Mesodermal cell (in vitro differentiated cells): Measurements from ENCODE around the gene RUFY2. TPM values are rescaled to one million over a fixed set of nuclear protein-coding genes. Genes with fewer than 3 reads are reported as not detected.
A peak's percentile ranks its signal among the peaks of the same experiment; 100 is the strongest.
"Not testable (repeated sequence)": the region's sequence is repeated elsewhere in the genome, so short reads cannot be mapped to it uniquely, and the experiment has no call there.

Source experiments
- H3K27ac ChIP-seq: 2 replicates; pipeline ENCODE4 v1.7.0; 2013; ENCODE audit warnings: mild to moderate bottlenecking, low read depth, low read length, moderate library complexity; ENCODE audit not compliant: severe bottlenecking
- H3K36me3 ChIP-seq: 2 replicates; pipeline ENCODE4 v1.7.1; 2013; ENCODE audit warnings: mild to moderate bottlenecking, low read length, moderate library complexity; ENCODE audit not compliant: control insufficient read depth, insufficient read depth
- H3K4me1 ChIP-seq: one replicate; pipeline ENCODE4 v1.7.1; 2013; ENCODE audit warnings: mild to moderate bottlenecking, low read length; ENCODE audit not compliant: insufficient read depth, control insufficient read depth, poor library complexity, severe bottlenecking
- H3K4me3 ChIP-seq: 2 replicates; pipeline ENCODE4 v1.7.0; 2013; ENCODE audit warnings: low read length, control low read depth, mild to moderate bottlenecking; ENCODE audit not compliant: insufficient read depth, poor library complexity, severe bottlenecking; ENCODE audit errors: extremely low read depth
- H3K9me3 ChIP-seq: 2 replicates; pipeline ENCODE4 v1.7.1; 2013; ENCODE audit warnings: mild to moderate bottlenecking, low read length, moderate library complexity; ENCODE audit not compliant: control insufficient read depth
- WGBS, 2 experiments: methylation state at CpG; one replicate each; pipeline ENCODE4 v1.1.5; 2013; ENCODE audit warnings: missing lambda C conversion rate in 2 of 2; ENCODE audit not compliant: insufficient coverage in 2 of 2; 5-methylcytosine and 5-hydroxymethylcytosine counted together
- polyA plus RNA-seq, 2 experiments: library from polyadenylated mRNA; stranded (reverse); fragments of 50-300 nt; gene quantifications; one replicate each; pipeline ENCODE4 v1.2.3, GENCODE V29; 2013

Gene RUFY2, protein sequence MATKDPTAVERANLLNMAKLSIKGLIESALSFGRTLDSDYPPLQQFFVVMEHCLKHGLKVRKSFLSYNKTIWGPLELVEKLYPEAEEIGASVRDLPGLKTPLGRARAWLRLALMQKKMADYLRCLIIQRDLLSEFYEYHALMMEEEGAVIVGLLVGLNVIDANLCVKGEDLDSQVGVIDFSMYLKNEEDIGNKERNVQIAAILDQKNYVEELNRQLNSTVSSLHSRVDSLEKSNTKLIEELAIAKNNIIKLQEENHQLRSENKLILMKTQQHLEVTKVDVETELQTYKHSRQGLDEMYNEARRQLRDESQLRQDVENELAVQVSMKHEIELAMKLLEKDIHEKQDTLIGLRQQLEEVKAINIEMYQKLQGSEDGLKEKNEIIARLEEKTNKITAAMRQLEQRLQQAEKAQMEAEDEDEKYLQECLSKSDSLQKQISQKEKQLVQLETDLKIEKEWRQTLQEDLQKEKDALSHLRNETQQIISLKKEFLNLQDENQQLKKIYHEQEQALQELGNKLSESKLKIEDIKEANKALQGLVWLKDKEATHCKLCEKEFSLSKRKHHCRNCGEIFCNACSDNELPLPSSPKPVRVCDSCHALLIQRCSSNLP
- 14.0 TPM for polyA plus RNA-seq (2013, experiment 1 of 2)
- 15.7 TPM for polyA plus RNA-seq (2013, experiment 2 of 2)

DNA sequence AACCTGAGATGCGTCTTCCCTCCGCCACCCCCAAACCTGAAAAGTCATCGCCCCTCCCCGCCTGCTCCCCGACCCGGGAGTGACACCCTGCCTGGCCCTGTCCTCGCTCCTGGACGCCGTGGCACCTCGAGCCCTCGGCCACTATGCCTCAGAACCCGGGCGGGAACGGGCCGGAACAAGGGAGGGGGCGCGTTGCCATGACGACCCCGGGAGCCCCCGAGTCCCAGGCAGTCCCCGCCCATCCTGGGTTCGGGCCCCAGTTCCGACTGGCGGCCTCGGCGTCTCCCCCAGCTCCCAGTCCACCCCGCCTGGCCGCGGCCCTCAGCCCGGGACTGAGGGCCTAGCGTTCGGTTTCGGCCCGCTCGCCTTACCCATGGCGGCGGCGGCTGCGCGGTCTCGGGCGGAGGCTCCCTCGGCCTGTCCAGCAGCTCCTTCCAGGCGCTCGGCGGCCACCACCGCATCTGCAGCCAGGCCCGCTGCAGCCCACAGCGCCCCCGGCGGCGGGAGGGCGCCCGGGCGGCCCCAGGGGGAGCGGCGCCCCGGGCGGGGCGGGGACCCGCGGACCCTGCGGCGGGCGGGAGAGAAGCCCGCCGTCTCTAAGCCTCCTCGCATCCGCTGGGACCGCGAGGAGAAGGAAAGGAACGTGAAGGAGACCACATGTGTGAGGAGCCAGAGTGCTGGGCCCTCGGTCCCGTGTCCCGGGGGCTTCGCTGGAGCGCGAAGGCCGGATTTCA is at the start of gene RUFY2:
RUFY2 (minus strand) TSS at position 463 of the 734 bp plus-strand sequence; CDS start at position 375, 88 bp downstream.
- Histone ChIP-seq H3K9me3 (no peaks in the 10 kb centered on the region), H3K4me3 (peak within 1 kb of the TSS; percentile 99), H3K36me3 (peaks cover 6% of the 10 kb centered on the region), H3K4me1 (no peaks in the 10 kb centered on the region), H3K27ac (peak within 1 kb of the TSS; percentile 94)
- 0% methylated on average over 55 to 58 of the region's 79 CpGs for WGBS, 2 experiments

DNA sequence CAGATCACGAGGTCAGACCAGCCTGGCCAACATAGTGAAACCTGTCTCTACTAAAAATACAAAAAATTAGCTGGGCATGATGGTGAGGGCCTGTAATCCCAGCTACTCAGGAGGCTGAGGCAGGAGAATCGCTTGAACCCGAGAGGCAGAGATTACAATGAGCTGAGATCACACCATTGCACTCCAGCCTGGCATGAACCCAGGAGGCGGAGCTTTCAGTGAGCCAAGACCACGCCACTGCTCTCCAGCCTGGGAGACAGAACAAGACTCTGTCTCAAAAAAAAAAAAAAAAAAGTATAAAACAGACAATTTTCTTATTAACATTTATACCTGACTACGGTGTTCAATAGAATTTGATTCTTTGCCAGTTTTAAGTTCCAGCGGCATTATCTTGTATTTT is 42.6 kb upstream of the RUFY2 start:
- H3K4me3 ChIP-seq, H3K4me1 ChIP-seq, H3K27ac ChIP-seq, H3K9me3 ChIP-seq: not testable (repeated sequence)
- H3K36me3 ChIP-seq: peaks cover 42% of the 10 kb centered on the region
- WGBS, 2 experiments: 91 to 94% methylated on average over 3 to 6 of the region's 7 CpGs

DNA sequence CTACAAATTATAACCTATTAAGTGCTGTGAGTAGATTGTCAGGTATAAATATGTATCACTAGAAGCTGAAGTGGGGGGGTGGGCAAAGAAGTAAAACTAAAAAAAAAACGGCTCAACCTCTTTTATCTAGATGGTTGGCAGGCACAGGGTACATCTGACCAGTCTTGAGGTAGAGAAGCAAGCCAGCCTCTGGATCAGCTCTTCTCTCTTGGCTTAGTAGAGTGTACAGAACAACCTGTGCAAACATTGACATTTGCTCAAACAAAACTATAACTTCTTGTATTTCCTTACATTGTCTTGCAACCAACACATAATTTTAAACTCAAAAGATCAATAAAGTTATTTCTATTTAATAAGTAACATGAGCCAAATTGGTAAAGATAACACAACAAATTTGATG is 39.1 kb upstream of the RUFY2 start:
- no peak overlapping the region for H3K4me3 ChIP-seq
- WGBS, 2 experiments: 100% methylated on average over 1 of the region's 1 CpG
- H3K4me1 ChIP-seq: no peaks in the 10 kb centered on the region
- no peak overlapping the region for H3K27ac ChIP-seq
- H3K9me3 ChIP-seq: no peaks in the 10 kb centered on the region
- peaks cover 47% of the 10 kb centered on the region for H3K36me3 ChIP-seq

DNA sequence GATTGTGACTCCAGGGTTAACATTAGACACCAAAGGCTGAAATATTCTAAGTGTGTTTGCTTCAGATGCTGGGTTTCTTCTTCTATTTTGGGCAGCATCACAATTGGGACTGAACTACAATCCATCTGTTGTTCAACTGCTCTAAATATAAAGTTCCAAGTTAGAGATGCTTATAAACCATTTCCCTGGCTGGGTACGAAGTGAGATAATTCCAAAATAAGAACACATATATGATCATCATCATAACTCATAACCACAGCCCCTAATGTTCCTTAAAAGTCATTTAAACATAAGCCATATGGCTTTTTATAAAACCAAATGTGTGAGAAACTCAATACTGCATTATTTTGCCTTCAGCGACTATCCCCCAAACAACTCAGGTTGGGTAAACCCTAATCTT is 35.9 kb upstream of the RUFY2 start:
- no peak overlapping the region for H3K4me3 ChIP-seq
- 93 to 100% methylated on average over 2 of the region's 2 CpGs for WGBS, 2 experiments
- peaks cover 42% of the 10 kb centered on the region for H3K36me3 ChIP-seq
- H3K27ac ChIP-seq: no peak overlapping the region
- no peaks in the 10 kb centered on the region for H3K4me1 ChIP-seq
- H3K9me3 ChIP-seq: no peaks in the 10 kb centered on the region

DNA sequence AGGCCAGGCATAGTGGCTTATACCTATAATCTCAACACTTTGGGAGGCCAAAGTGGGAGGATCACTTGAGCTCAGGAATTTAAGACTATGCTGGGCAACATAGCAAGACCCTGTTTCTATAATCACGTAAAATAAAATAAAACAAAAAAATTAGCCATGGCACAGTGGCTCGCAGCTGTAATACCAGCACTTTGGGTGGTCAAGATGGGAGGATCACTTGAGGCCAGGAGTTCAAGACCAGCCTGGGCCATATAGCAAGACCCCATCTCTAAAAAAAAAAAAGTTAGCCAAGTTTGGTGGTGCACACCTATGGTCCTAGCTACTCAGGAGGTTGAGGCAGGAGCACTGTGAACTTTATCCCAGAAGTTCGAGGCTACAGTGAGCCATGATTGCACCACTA is 33.8 kb upstream of the RUFY2 start:
- no peak overlapping the region for H3K4me3 ChIP-seq
- H3K9me3 ChIP-seq: no peaks in the 10 kb centered on the region
- peaks cover 50% of the 10 kb centered on the region for H3K36me3 ChIP-seq
- no peak overlapping the region for H3K27ac ChIP-seq
- H3K4me1 ChIP-seq: no peaks in the 10 kb centered on the region
- WGBS, 2 experiments: 95 to 100% methylated on average over 1 to 2 of the region's 3 CpGs

DNA sequence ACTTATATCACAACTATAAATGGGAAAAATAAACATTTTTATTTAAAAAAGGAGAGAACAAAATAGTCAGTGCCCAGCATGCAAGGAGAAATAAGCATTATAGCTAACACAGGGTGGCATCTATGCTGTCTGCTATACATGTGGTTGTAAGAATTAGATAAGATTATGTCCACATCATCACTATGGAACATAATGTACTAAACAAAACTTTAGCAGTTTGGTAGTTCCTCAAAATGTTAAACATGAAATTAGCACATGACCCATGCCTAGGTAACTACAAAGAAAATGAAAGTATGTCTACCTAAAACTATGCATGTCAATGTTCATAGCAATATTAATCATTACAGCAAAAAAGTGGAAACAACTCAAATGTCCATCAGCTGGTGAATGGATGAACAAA is 28.7 kb upstream of the RUFY2 start:
- peaks cover 53% of the 10 kb centered on the region for H3K36me3 ChIP-seq
- H3K4me3 ChIP-seq: no peak overlapping the region
- H3K4me1 ChIP-seq: no peaks in the 10 kb centered on the region
- no peaks in the 10 kb centered on the region for H3K9me3 ChIP-seq
- no peak overlapping the region for H3K27ac ChIP-seq

DNA sequence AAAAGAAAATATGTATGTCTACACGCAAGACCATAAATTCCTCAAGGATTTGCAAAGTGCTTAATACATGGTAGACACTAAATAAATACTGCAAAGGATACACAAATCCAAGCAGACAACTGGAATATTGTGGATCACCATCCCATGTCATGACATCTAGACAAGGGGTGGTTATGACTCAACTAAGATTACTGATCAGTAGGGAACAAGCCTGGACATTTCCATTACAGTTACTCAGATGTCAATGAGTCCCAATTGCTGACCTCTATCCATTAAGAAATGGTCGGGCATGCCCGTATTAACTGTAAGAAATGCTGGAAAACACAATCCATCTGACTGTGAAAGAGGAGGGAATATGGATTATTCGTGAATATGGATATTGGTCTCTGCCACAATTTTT is 27.6 kb upstream of the RUFY2 start:
- Histone ChIP-seq H3K27ac (no peak overlapping the region), H3K9me3 (no peaks in the 10 kb centered on the region), H3K4me3 (no peak overlapping the region), H3K4me1 (no peaks in the 10 kb centered on the region), H3K36me3 (peaks cover 62% of the 10 kb centered on the region)
- 80 to 100% methylated on average over 1 to 3 of the region's 4 CpGs for WGBS, 2 experiments

DNA sequence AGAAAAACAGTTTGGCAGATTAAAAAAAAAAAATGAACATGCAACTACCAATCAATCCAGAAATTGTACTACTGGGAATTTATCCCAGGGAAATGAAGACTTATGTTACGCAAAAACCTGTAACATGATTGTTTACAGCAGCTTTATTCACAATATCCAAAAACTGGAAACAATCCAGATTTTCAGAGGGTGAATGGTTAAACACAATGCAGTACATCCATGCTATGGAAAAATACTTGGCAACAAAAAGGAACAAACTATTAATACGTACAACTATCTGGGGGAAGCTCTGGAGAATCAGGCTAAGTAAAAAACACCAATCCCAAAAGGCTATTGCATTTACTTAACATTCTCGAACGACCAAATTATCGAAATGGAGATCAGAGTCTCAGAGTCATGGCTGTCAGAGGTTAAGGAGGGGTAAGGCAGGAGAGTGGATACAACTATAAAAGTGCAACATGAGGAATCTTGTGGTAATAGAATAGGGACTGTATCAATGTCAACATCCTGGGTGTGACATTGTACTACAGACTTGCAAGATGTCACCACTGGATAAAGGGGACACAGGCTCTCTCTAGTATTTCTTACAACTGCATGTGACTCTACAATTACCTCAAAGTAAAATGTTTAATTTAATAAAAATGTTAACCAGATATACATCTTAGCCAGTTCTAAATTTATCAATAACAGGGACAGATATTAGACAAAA is 21.5 kb upstream of the RUFY2 start:
- H3K9me3 ChIP-seq: no peaks in the 10 kb centered on the region
- H3K36me3 ChIP-seq: peaks cover 52% of the 10 kb centered on the region
- H3K27ac ChIP-seq: no peak overlapping the region
- WGBS, 2 experiments: 100% methylated on average over 2 to 5 of the region's 5 CpGs
- no peak overlapping the region for H3K4me3 ChIP-seq
- H3K4me1 ChIP-seq: no peaks in the 10 kb centered on the region

DNA sequence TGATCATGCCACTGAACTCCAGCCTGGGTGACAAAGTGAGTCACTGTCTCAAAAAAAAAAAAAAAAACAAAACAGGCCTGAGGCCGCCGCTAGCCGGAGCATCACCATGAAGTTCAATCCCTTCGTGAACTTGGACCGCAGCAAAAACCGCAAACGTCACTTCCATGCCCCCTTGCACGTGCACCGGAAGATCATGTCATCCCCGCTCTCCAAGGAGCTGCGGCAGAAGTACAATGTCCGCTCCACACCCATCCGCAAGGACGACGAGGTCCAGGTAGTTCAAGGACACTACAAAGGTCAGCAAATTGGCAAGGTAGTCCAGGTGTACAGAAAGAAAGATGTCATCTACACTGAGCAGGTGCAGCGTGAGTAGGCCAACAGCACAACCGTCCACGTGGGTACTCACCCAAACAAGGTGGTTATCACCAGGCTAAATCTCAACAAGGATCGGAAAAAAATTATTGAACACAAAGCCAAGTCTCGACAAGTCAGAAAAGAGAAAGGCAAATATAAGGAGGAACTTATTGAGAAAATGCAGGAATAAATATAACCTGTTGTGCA is 17.5 kb upstream of the RUFY2 start:
- H3K27ac ChIP-seq: no peak overlapping the region
- WGBS, 2 experiments: 98% methylated on average over 18 of the region's 20 CpGs
- H3K36me3 ChIP-seq: peaks cover 62% of the 10 kb centered on the region
- no peaks in the 10 kb centered on the region for H3K9me3 ChIP-seq
- no peak overlapping the region for H3K4me3 ChIP-seq
- H3K4me1 ChIP-seq: no peaks in the 10 kb centered on the region

DNA sequence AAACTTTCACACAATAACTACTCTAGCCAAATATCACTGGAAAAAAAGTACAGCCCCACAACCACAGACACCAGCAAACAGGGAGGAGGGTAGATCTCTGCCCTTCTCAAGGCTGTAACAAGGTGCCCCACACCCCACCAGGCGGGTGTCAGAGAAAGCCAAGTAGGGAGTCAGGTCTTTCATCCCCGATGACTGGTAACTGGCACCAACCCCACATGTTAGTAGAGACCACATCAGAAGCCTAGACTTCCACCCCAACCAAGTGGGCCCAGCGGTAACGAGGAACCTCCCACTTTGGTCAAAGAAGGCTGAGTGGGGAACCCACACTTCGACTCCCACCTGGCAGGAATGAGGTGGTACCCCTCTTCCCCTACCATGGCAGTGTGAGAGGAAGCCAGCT is 16.4 kb upstream of the RUFY2 start:
- 60 to 83% methylated on average over 2 to 4 of the region's 5 CpGs for WGBS, 2 experiments
- H3K4me1 ChIP-seq: no peaks in the 10 kb centered on the region
- no peak overlapping the region for H3K27ac ChIP-seq
- H3K9me3 ChIP-seq: no peaks in the 10 kb centered on the region
- H3K4me3 ChIP-seq: no peak overlapping the region
- peaks cover 60% of the 10 kb centered on the region for H3K36me3 ChIP-seq
